GM21360 (cell line): ENCODE results near the gene MAP2K7.
"Not testable (repeated sequence)": the region's sequence is repeated elsewhere in the genome, so short reads cannot be mapped to it uniquely, and the experiment has no call there.

Experiments used
- ATAC-seq: cut with Tn5 transposase; IDR thresholded peaks from one replicate; pipeline ENCODE4 v1.9.1; 2021; ENCODE audit warnings: mild to moderate bottlenecking, moderate library complexity; ENCODE audit not compliant: unreplicated experiment

The MAP2K7 gene

GRCh38 chr19:7907122-7907521 lies 3.4 kb downstream of the MAP2K7 start:
- ATAC-seq = no peak

GRCh38 chr19:7907544-7907943 lies 3.9 kb downstream of the MAP2K7 start:
- ATAC-seq = no peak

GRCh38 chr19:7908078-7908699 lies 4.5 kb downstream of the MAP2K7 start:
- no peak for ATAC-seq

GRCh38 chr19:7908742-7909461 lies 5.2 kb downstream of the MAP2K7 start:
- no peak for ATAC-seq

GRCh38 chr19:7909471-7910067 lies 5.9 kb downstream of the MAP2K7 start:
- no peak for ATAC-seq

- no peak for ATAC-seq
Observed at GRCh38 chr19:7910321-7911161, 6.9 kb downstream of the MAP2K7 start.

- no peak for ATAC-seq
Observed at GRCh38 chr19:7911508-7912143, 7.9 kb downstream of the MAP2K7 start.

DNA sequence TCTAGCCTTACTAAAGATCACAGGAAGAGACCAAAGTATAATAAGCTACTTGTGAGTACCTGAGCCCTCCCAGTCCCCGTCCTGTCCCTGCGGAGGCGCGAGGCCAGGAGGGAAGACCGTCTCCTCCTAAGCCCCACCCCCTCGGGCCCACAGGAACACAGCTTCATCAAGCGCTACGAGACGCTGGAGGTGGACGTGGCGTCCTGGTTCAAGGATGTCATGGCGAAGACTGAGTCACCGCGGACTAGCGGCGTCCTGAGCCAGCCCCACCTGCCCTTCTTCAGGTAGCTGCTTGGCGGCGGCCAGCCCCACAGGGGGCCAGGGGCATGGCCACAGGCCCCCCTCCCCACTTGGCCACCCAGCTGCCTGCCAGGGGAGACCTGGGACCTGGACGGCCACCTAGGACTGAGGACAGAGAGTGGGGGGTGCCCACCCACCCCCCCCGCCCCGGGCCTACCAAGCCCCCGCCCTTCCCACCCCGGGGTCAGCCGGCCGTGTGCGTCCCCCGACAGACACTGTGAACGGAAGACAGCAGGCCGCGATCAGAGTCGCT lies 8.5 kb downstream of the MAP2K7 start:
- no peak for ATAC-seq

DNA sequence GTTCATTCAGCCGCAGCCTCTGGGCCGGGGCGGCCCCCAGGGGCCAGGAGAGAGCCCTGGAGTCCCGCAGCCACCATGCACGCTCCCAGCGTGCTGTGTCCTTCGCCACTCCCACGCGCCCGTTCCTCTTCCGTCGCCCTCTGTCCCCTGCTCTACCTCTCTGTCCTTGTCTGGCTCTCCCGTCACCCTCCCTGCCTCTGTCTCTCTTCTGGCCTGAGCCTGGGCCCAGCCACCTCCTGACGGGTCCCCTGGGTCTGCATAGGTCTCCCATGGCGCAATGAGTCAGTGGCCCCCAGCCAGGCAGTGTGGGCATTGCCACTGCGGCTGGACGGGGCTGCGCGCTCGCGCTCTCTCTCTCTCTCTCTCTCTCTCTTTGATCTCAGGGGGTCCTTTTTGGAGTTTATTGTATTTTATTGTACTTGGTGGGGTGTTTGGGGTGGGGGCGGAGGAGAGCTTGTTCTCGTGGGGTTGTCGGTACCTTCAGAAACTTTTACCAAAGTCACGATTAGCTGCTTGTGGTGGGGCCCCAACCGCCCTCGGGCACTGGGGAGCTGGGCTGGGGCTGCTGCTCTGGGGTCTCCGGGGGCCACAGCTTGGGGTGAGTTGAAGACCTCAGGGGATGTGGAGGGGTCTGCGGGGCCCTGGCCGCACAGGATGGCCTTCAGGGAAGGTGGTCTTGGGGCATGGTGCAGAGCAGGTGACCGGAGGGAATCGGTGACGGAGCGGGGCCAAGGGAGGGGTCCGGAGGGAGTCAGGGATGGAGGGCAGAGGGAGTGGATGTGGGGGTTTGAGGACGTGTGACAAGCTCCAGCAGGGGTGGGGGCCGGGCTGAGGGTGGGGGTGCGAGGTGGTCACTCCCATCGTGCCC lies 9.3 kb downstream of the MAP2K7 start:
- ATAC-seq = no peak

- no peak for ATAC-seq
Observed at GRCh38 chr19:7913652-7914051, 10.0 kb downstream of the MAP2K7 start.

- ATAC-seq = no peak
Observed at GRCh38 chr19:7914099-7914498, 10.4 kb downstream of the MAP2K7 start.

DNA sequence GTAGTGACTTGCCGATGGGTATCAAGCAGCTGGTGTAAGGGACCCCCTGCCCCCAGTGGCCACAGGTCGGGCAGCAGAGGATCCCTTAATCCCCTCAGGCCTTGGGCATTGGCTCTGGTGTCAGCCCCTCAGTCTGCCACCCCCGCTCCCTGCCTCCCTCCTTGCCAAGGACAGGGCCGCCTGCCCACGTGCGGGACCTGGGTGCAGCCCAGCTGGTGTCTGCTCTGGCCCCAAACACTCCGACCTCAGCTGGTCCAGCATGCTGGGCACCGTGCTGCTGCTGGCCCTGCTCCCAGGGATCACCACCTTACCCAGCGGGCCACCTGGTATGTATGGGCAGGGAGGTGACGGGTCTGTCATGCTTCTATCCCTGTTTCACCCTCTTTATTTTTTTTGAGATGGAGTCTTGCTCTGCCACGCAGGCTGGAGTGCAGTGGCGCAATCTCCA lies 10.9 kb downstream of the MAP2K7 start, which contains the start of gene TGFBR3L:
Gene TGFBR3L (plus strand): TSS at position 233 of the 448 bp plus-strand sequence.
- ATAC-seq = no peak

- ATAC-seq = no peak
Observed at GRCh38 chr19:7915250-7916102, 11.8 kb downstream of the MAP2K7 start.

DNA sequence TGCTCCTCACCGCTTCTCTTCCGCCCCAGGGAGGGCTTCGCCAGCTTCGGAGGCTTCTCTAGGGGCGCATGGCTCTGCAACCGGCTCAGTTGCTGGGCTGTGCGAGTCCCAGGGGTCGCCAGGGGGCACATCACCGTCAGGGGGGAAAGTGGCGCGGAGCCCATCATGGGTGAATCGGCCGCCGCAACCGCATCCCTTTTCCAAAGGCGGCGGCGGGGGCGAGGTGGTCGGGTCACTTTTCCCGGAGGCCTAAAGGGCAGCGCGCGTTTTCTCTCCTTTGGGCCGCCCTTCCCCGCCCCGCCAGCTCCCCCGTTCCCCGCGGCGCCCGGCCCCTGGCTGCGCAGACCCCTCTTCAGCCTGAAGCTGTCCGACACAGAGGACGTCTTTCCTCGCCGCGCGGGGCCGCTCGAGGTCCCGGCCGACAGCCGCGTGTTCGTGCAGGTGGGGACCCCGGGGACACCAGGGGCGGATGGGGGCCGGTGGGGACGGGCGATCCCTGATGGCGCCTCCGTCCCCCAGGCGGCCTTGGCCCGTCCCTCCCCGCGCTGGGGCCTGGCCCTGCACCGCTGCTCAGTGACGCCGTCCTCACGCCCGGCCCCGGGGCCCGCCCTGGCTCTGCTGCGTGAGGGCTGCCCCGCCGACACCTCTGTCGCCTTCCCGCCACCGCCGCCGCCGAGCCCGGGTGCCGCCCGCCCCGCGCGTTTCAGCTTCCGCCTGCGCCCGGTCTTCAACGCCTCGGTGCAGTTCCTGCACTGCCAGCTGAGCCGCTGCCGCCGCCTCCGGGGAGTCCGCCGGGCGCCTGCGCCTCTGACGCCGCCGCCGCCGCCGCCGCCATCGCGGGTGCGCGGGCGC lies 12.7 kb downstream of the MAP2K7 start:
- ATAC-seq = no peak

- no peak for ATAC-seq
Observed at GRCh38 chr19:7916955-7917266, 13.2 kb downstream of the MAP2K7 start.

DNA sequence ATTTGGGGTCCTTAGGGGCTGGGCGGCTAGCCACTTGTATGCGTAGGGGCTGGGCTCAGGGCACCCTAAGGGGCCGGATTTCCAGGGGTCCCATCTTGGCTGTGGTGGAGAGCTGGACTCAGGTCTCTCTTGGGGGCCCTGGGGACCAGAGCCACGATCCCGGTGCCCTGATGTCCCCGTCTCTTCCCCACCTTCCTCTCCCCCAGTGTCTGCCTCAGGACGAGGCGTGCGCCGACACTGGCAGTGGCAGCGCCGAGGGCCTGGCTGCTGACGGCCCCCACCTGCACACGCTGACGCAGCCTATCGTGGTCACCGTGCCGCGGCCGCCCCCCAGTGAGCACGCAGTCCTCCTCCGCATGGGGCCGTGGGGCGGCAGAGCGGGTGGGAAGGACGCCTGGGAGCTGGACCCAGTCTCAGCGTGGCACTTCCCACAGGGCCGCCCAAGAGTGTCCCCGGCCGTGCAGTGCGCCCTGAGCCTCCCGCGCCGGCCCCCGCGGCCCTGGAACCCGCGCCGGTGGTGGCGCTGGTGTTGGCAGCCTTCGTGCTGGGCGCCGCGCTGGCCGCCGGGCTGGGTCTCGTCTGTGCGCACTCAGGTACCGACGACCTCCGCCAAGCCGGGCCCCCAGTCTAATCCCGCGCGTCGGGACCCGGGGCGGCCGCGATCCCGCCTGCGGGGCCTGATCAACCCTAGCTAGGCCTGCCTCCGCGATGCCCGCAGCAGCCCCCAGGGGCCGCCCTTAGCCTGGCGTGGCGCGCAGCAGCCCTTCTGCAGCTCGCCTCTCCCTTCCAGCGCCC lies 13.8 kb downstream of the MAP2K7 start:
- ATAC-seq = no peak

DNA sequence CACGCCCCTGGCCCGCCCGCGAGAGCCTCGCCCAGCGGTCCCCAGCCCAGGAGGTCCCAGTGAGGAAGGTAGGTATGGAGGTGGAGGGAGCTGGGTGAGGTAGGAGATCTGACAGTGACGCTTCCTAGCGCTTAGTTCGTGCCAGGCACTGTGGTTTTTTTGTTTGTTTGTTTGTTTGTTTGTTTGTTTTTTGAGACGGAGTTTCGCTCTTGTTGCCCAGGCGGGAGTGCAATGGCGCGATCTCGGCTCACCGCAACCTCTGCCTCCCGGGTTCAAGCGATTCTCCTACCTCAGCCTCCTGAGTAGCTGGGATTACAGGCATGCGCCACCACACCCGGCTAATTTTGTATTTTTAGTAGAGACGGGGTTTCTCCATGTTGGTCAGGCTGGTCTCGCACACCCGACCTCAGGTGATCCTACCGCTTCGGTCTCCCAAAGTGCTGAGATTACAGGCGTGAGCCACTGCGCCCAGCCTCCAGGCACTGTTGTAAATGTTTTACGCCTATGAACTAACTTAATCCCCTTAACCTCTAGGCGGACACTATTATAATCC lies 14.5 kb downstream of the MAP2K7 start:
- ATAC-seq = not testable (repeated sequence)
